HCT116 (cell line): ENCODE data around the gene MATK. TPM values are rescaled to one million over a fixed set of nuclear protein-coding genes. Genes with fewer than 3 reads are reported as not detected.

Source experiments
- ATAC-seq: fragments of 200-7000 bp; cut with Tn5 transposase; 2 replicates; pipeline ENCODE4 v1.9.1; 2020; ENCODE audit warnings: mild to moderate bottlenecking, moderate library complexity
- BruUV-seq: library from RNA; stranded (reverse); fragments of 400-500 nt; replicated peaks from 2 replicates; lab custom pipeline; 2021; lab: Mats Ljungman, UMichigan
- CTCF ChIA-PET: fragments of 300-600 bp; sonication (Branson Sonifier 250); formaldehyde crosslinking; loops from one replicate; lab custom pipeline; 2021; ENCODE audit warnings: antibody characterized with exemption; lab: Charles Lee
- POLR2A ChIA-PET: fragments of 300-600, 350-600 bp; sonication (Branson Sonifier 250); formaldehyde crosslinking; loops from one replicate; lab custom pipeline; 2021; ENCODE audit warnings: antibody characterized with exemption; lab: Charles Lee
- RAD21 ChIA-PET, 2 experiments: fragments of 300-600 bp; sonication (Branson Sonifier 250); formaldehyde crosslinking; loops; one replicate each; lab custom pipeline; 2023; ENCODE audit warnings: low total read pairs in 2 of 2; ENCODE audit not compliant: uncharacterized antibody in 2 of 2, unreplicated experiment in 2 of 2, low non-redundant PET in 1 of 2; lab: Charles Lee
- DNase-seq: peaks from one replicate; pipeline ENCODE4 v3.0.0-alpha.2; 2010; ENCODE audit warnings: low read depth, low spot score
- H2AFZ ChIP-seq: fragments of 200-600 bp; shearing (Covaris generic), sonication (generic); 2 replicates; pipeline ENCODE4 v1.6.1; 2017; ENCODE audit warnings: low read depth, mixed run types, mixed read lengths, antibody characterized with exemption, low read length; ENCODE audit not compliant: poor library complexity, severe bottlenecking
- H3K27ac ChIP-seq: 2 replicates; pipeline ENCODE4 v1.5.1; 2012; ENCODE audit warnings: low read depth, low read length
- H3K27me3 ChIP-seq: fragments of 200-600 bp; sonication (generic); 2 replicates; pipeline ENCODE4 v1.6.1; 2016; ENCODE audit warnings: mixed run types, low read length, mixed read lengths; ENCODE audit not compliant: insufficient read depth
- H3K36me3 ChIP-seq, 2 experiments: fragments of 200-500 bp in 1 of 2; fragments of 200-600 bp in 1 of 2; sonication (Bioruptor generic) in 1 of 2; sonication (generic) in 1 of 2; 2 replicates each; pipeline versions ENCODE4 v1.5.1 to v1.6.1; 2014 to 2016; ENCODE audit warnings: low read length in 2 of 2, inconsistent platforms in 1 of 2, mixed read lengths in 1 of 2, mixed run types in 1 of 2; ENCODE audit not compliant: insufficient read depth in 2 of 2, control insufficient read depth in 1 of 2
- H3K4me1 ChIP-seq, 2 experiments: fragments of 200-600 bp in 1 of 2; sonication (generic) in 1 of 2; 2 replicates each; pipeline versions ENCODE4 v1.5.1 to v1.6.1; 2012 to 2017; ENCODE audit warnings: low read length in 2 of 2, inconsistent platforms in 1 of 2, mild to moderate bottlenecking in 1 of 2, mixed read lengths in 1 of 2, mixed run types in 1 of 2, moderate library complexity in 1 of 2; ENCODE audit not compliant: insufficient read depth in 2 of 2, control insufficient read depth in 1 of 2
- H3K4me2 ChIP-seq: fragments of 200-600 bp; sonication (generic); 2 replicates; pipeline ENCODE4 v1.6.1; 2017; ENCODE audit warnings: mixed run types, low read length, mixed read lengths
- H3K4me3 ChIP-seq, 2 experiments: fragments of 200-600 bp in 1 of 2; sonication (generic) in 1 of 2; replicated peaks in 1 of 2; 2 replicates each; pipeline ENCODE4 v1.5.1; 2011 to 2016; ENCODE audit warnings: low read length in 2 of 2, control low read depth in 1 of 2, low read depth in 1 of 2, mild to moderate bottlenecking in 1 of 2, mixed read lengths in 1 of 2, mixed run types in 1 of 2
- H3K79me2 ChIP-seq: fragments of 200-600 bp; sonication (generic); 2 replicates; pipeline ENCODE4 v1.6.1; 2017; ENCODE audit warnings: mild to moderate bottlenecking, mixed run types, low read length, moderate library complexity, mixed read lengths; ENCODE audit not compliant: insufficient read depth
- H3K9ac ChIP-seq: fragments of 200-600 bp; sonication (generic); 2 replicates; pipeline ENCODE4 v1.6.1; 2016; ENCODE audit warnings: low read length, mixed read lengths
- H3K9me2 ChIP-seq: fragments of 200-600 bp; sonication (generic), shearing (Covaris generic); 2 replicates; pipeline ENCODE4 v1.6.1; 2017; ENCODE audit warnings: mixed run types, mild to moderate bottlenecking, moderate library complexity; ENCODE audit not compliant: insufficient read depth
- H3K9me3 ChIP-seq, 2 experiments: fragments of 200-500 bp in 1 of 2; fragments of 200-600 bp in 1 of 2; sonication (Bioruptor generic) in 1 of 2; sonication (generic) in 1 of 2; 2 replicates each; pipeline ENCODE4 v1.6.1; 2014 to 2017; ENCODE audit warnings: low read length in 2 of 2, mixed read lengths in 2 of 2, inconsistent platforms in 1 of 2, low read depth in 1 of 2, mild to moderate bottlenecking in 1 of 2, mixed run types in 1 of 2, moderate library complexity in 1 of 2; ENCODE audit not compliant: control insufficient read depth in 1 of 2, insufficient read depth in 1 of 2
- H4K20me1 ChIP-seq: fragments of 200-600 bp; sonication (generic), shearing (Covaris generic); 2 replicates; pipeline ENCODE4 v1.6.1; 2017; ENCODE audit warnings: mixed run types, mild to moderate bottlenecking, moderate library complexity; ENCODE audit not compliant: insufficient read depth
- CBX3 ChIP-seq: IDR thresholded peaks from 2 replicates; pipeline ENCODE4 v1.6.1; 2012; ENCODE audit warnings: low read depth
- EGR1 ChIP-seq: IDR thresholded peaks from 2 replicates; pipeline ENCODE4 v1.6.1; 2012; ENCODE audit warnings: low read depth
- EZH2 ChIP-seq: fragments of 200-600 bp; sonication (generic); IDR thresholded peaks from 2 replicates; pipeline ENCODE4 v1.6.1; 2017; ENCODE audit warnings: antibody characterized with exemption, mixed run types
- JUND ChIP-seq: IDR thresholded peaks from 2 replicates; pipeline ENCODE4 v1.6.1; 2012
- MAX ChIP-seq: IDR thresholded peaks from 2 replicates; pipeline ENCODE4 v1.6.1; 2012
- SRF ChIP-seq: IDR thresholded peaks from 2 replicates; pipeline ENCODE4 v1.6.1; 2012; ENCODE audit warnings: low read depth
- ZNF274 ChIP-seq: fragments of 200-500 bp; sonication (Bioruptor generic); IDR thresholded peaks from 2 replicates; pipeline ENCODE4 v1.6.1; 2014; ENCODE audit warnings: mild to moderate bottlenecking, low read depth, low read length, inconsistent platforms
- intact Hi-C: fragments of 100-400 bp; cut with micrococcal nuclease; formaldehyde crosslinking; loops from 2 replicates; pipeline ENCODE4 v1.10.0; 2022
- total RNA-seq: library from RNA; stranded (reverse); gene quantifications from one replicate; pipeline ENCODE4 v1.2.1, GENCODE V29; 2021; ENCODE audit not compliant: unreplicated experiment

MATK gene
- total RNA-seq, 1 experiment from 2014 or later: not detected

GRCh38 chr19:3807574-3808354, 21.6 kb upstream of the MATK start:
- no peak overlapping the region for H3K9ac ChIP-seq
- H3K4me3 ChIP-seq: no peak overlapping the region
- RAD21 ChIA-PET: no interaction called here
- CTCF ChIA-PET: no interaction called here
- TF ChIP-seq JUND: no peak
- TF ChIP-seq CBX3: no peak
- TF ChIP-seq SRF: no peak
- no peak for TF ChIP-seq MAX
- ATAC-seq (no peak), DNase-seq (no peak)
- H3K36me3 ChIP-seq: no peaks in the 10 kb centered on the region
- BruUV-seq: no TSS peak
- POLR2A ChIA-PET: no interaction called here
- no peaks in the 10 kb centered on the region for H3K27me3 ChIP-seq
- no peak overlapping the region for H3K27ac ChIP-seq
- no peaks in the 10 kb centered on the region for H3K9me2 ChIP-seq
- no peaks in the 10 kb centered on the region for H4K20me1 ChIP-seq
- intact Hi-C loops: no loop called here
- peaks cover 0 to 5% of the 10 kb centered on the region in 2 experiments; a peak in 2 of 4 replicates for H3K9me3 ChIP-seq
- no peaks in the 10 kb centered on the region for H3K4me1 ChIP-seq
- H3K4me2 ChIP-seq: no peak overlapping the region
- H3K79me2 ChIP-seq: no peaks in the 10 kb centered on the region
- H2AFZ ChIP-seq: no peak overlapping the region

DNA sequence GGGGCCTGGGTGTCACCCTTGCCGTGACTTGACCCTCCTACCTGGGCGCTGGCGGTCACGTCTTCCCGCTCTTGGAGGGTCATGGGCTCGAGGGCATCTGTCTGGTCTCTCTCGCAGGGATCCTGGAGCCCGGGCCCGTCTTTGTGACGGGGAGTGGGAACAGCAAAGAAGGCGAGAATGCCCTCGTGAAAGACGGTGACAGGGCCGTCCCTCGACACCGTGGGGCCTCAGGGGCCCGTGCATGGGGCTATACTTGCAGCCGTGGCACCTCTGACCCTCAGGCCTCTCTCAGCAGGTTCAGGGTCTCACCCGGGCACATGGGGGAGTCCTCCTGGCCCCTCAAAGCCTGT, 20.9 kb upstream of the MATK start:
- Histone ChIP-seq H2AFZ (no peak overlapping the region), H3K4me1 (no peaks in the 10 kb centered on the region), H3K36me3 (no peaks in the 10 kb centered on the region), H3K27me3 (no peaks in the 10 kb centered on the region), H3K9me3 (peaks cover 0 to 5% of the 10 kb centered on the region in 2 experiments; a peak in 2 of 4 replicates), H3K4me2 (no peak overlapping the region), H3K9ac (no peak overlapping the region), H3K79me2 (no peaks in the 10 kb centered on the region), H3K4me3 (no peak overlapping the region), H3K9me2 (no peaks in the 10 kb centered on the region), H3K27ac (no peak overlapping the region), H4K20me1 (no peaks in the 10 kb centered on the region)
- ChIA-PET POLR2A (no interaction called here), RAD21 (no interaction called here), CTCF (no interaction called here)
- ATAC-seq: no peak
- TF ChIP-seq EGR1 (no peak), SRF (no peak), CBX3 (no peak), ZNF274 (no peak), EZH2 (no peak), MAX (no peak)
- no peak for DNase-seq
- BruUV-seq: no TSS peak
- intact Hi-C loops: no loop called here
